NCI-H774 (cell line): Measurements from ENCODE around the gene TAS2R31.

Experiments used
- DNase-seq: peaks from one replicate; lab custom pipeline; 2025; lab: John Stamatoyannopoulos, UW

TAS2R31 gene

DNA sequence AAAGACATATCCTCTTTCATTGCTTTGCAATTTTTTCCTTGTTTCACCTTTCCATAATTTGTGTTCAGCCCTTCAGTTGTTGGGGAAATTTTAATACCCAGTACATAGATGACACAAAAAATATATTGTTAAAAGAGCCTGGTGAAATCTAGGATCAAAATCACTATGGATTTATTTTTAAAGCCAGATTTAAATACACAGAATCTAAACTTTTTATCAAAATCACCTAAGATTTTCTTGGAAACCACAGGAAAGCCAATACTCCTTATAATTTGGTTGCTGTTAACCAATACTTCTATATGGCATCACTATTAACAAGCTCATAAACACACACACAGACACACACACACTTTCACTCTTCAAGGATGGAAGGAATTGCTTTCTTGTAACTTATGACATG is 33.0 kb downstream of the TAS2R31 start, which contains the start of gene TAS2R20:
Gene TAS2R20, minus strand, starts transcription at position 101 of the 400 bp plus-strand sequence. CDS start 429 bp downstream, outside the sequence.
- DNase-seq = no peak

DNA sequence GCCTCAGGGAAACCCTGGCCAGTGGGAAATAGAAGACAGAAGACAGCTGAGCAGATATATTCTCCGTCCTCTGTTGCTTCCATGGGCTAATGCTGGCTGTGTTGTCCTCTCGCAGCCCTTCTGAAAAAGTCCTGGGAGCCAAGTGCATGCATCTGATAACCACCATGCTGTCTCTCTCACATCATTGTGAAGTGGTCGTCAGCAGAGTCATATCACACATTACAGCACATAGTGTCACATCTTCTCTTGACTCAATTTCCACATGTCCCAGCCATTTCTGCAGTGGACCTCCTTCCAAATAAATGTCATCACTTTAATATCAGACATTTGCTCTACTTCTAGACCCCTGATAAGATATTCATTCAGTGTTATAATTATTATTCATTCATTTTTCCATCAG is 36.9 kb downstream of the TAS2R31 start:
- no peak for DNase-seq

DNA sequence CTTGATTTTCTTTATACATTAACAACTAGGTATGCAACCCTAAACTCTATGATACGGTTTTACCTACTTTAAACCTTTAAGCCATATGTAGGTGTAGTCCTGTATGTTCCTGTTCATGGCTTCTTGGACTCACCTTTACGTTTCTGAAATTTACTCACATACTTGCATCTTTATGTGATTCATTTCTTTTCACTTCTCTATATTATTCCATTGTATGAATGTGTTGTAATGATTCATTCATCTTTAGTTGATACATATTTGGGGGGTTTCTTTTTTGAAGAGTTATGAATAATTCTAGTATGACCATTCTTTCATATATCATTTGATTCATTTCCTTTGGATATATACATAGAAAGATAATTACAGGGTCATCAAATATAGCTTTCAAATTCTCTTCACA is 42.1 kb downstream of the TAS2R31 start:
- DNase-seq = no peak

DNA sequence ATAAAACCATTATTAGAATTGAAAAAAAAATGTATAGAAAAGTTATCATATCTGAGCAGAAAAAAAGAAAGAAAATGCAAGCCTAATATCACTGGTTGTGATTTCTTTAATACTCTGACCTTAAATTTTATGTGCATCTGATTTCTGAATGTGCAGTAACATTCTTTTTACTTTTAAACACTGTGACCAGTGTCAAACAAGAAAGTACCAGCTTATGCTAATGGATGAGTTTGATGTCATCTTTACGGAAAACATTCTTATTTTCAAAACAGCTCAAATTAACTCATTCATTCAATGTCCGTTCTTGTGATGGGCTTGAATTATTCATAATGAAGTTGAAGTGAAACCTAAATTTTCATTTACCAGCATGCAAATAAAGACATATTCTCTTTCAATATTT is 44.4 kb downstream of the TAS2R31 start, which contains the start of gene TAS2R50:
Gene TAS2R50, minus strand, starts transcription at position 101 of the 400 bp plus-strand sequence. Its CDS starts 52 bp downstream, at position 49.
- DNase-seq = no peak

DNA sequence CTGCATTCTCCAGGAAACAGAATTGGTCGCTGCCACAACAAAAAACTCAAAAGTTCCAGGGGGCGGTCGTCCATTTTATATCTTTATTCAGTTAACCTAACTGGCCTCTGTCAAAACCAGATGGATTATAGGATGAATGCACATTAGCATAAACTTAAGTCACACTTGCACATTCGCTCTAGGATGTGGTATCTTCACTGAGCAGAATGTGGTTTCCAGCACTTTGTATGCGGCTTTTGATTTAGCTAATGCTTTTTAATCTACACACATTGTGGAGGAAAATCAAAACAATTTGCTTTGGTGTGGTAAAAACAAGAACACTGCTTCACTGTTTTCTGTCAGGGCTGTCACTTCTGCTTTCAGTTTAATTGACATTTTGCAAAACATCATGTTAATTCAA is 49.0 kb downstream of the TAS2R31 start:
- no peak for DNase-seq
